K562 (cell line): Measurements from ENCODE around the gene ECHDC3. TPM values are rescaled to one million over a fixed set of nuclear protein-coding genes. Genes with fewer than 3 reads are reported as not detected.

Experiments
- ATAC-seq: fragments of 200-7000 bp; cut with Tn5 transposase; 3 replicates; pipeline ENCODE4 v1.9.1; 2020; ENCODE audit warnings: moderate library complexity
- BruUV-seq: library from RNA; stranded (reverse); fragments of 400-500 nt; replicated peaks from 2 replicates; lab custom pipeline; 2021; lab: Mats Ljungman, UMichigan
- CTCF ChIA-PET: fragments of 300-600 bp; formaldehyde crosslinking; extraction: SDS; loops from one replicate; lab custom pipeline; 2021; ENCODE audit warnings: low intra/inter-chr PET ratio; lab: Yijun Ruan, JAX
- POLR2A ChIA-PET: fragments of 300-600, 350-650 bp; sonication (Branson Sonifier 250); formaldehyde crosslinking; extraction: SDS; loops from one replicate; lab custom pipeline; 2021; ENCODE audit warnings: antibody characterized with exemption, inconsistent platforms; lab: Yijun Ruan, JAX
- DNase-seq, 4 experiments: peaks; one replicate each; pipeline versions ENCODE4 v3.0.0 to v3.0.0-alpha.2; 2011 to 2018; ENCODE audit warnings: low spot score in 3 of 4, mixed read lengths in 3 of 4; ENCODE audit errors: extremely low read depth in 1 of 4
- FAIRE-seq: peaks from 2 replicates; lab custom pipeline; 2011; peaks lifted over from hg19 to GRCh38; lab: Jason Lieb, UNC
- H2AFZ ChIP-seq: 2 replicates; pipeline ENCODE4 v1.6.0; 2011; ENCODE audit warnings: low read depth, low read length, control low read depth, inconsistent platforms
- H3K27ac ChIP-seq: fragments of 200-600 bp; 3 replicates; pipeline ENCODE4 v1.8.0; 2011; ENCODE audit warnings: low read depth, mild to moderate bottlenecking, control low read depth, inconsistent platforms, low read length, moderate library complexity, mixed read lengths; ENCODE audit errors: extremely low read depth
- H3K27me3 ChIP-seq, 2 experiments: fragments of 300-600 bp in 1 of 2; 2 replicates in 1 of 2; 3 replicates in 1 of 2; pipeline versions ENCODE4 v1.6.0 to v1.8.0; 2011; ENCODE audit warnings: inconsistent platforms in 2 of 2, low read length in 2 of 2, mild to moderate bottlenecking in 1 of 2, mixed read lengths in 1 of 2, moderate library complexity in 1 of 2; ENCODE audit not compliant: control insufficient read depth in 2 of 2, insufficient read depth in 2 of 2
- H3K36me3 ChIP-seq: fragments of 300-600 bp; 3 replicates; pipeline ENCODE4 v1.8.0; 2011; ENCODE audit warnings: mild to moderate bottlenecking, low read length, inconsistent platforms; ENCODE audit not compliant: control insufficient read depth, insufficient read depth
- H3K4me1 ChIP-seq, 2 experiments: fragments of 200-600 bp in 1 of 2; replicated peaks in 1 of 2; 2 replicates in 1 of 2; 3 replicates in 1 of 2; pipeline versions ENCODE4 v1.5.1 to v1.8.0; 2011; ENCODE audit warnings: inconsistent platforms in 2 of 2, low read length in 2 of 2, mild to moderate bottlenecking in 1 of 2, mixed read lengths in 1 of 2, moderate library complexity in 1 of 2; ENCODE audit not compliant: control insufficient read depth in 2 of 2, insufficient read depth in 2 of 2
- H3K4me2 ChIP-seq: 2 replicates; pipeline ENCODE4 v1.6.1; 2011; ENCODE audit warnings: low read length, control low read depth, inconsistent platforms, mixed read lengths; ENCODE audit not compliant: insufficient read depth
- H3K4me3 ChIP-seq: fragments of 200-600 bp; sonication (generic), shearing (Covaris generic); 2 replicates; pipeline ENCODE4 v1.5.1; 2016; ENCODE audit warnings: control low read depth, inconsistent platforms
- H3K79me2 ChIP-seq: fragments of 200-600 bp; 3 replicates; pipeline ENCODE4 v1.8.0; 2011; ENCODE audit warnings: low read length, inconsistent platforms; ENCODE audit not compliant: control insufficient read depth, insufficient read depth
- H3K9ac ChIP-seq, 2 experiments: 2 replicates each; pipeline versions ENCODE4 v1.6.0 to v1.6.1; 2011; ENCODE audit warnings: low read depth in 2 of 2, low read length in 2 of 2, control low read depth in 1 of 2, inconsistent platforms in 1 of 2, mild to moderate bottlenecking in 1 of 2, mixed read lengths in 1 of 2; ENCODE audit not compliant: insufficient read depth in 1 of 2
- H3K9me1 ChIP-seq: one replicate; pipeline ENCODE4 v1.6.0; 2011; ENCODE audit warnings: inconsistent platforms, mild to moderate bottlenecking, low read length, moderate library complexity; ENCODE audit not compliant: control insufficient read depth, insufficient read depth
- H3K9me3 ChIP-seq: replicated peaks from 2 replicates; pipeline ENCODE4 v1.5.1; 2011; ENCODE audit warnings: low read depth, low read length, inconsistent platforms; ENCODE audit not compliant: control insufficient read depth, insufficient read depth
- H4K20me1 ChIP-seq: replicated peaks from 2 replicates; pipeline ENCODE4 v1.6.1; 2011; ENCODE audit warnings: low read length, inconsistent platforms, mixed read lengths; ENCODE audit not compliant: control insufficient read depth, insufficient read depth
- ETV1 ChIP-seq: fragments of 450-650 bp; conservative IDR thresholded peaks from 2 replicates; pipeline ENCODE4 v1.6.1; 2016; ENCODE audit warnings: missing genetic modification characterization, control low read depth, low read depth, missing compliant biosample characterization
- IFI16 ChIP-seq: fragments of 250-450 bp; sonication (Bioruptor Pico); IDR thresholded peaks from 2 replicates; pipeline ENCODE4 v2.1.2; 2022; ENCODE audit warnings: mild to moderate bottlenecking, inconsistent platforms
- KAT7 ChIP-seq: sonication (generic); formaldehyde crosslinking; IDR thresholded peaks from 2 replicates; pipeline ENCODE4 v1.8.0; 2022; ENCODE audit warnings: missing genetic modification reagents, mild to moderate bottlenecking, borderline replicate concordance
- NR2C2 ChIP-seq, 2 experiments: fragments of 200-800 bp in 1 of 2; sonication (Bioruptor generic) in 1 of 2; sonication (generic) in 1 of 2; formaldehyde crosslinking in 1 of 2; IDR thresholded peaks; 2 replicates each; pipeline versions ENCODE4 v1.6.1 to v1.8.0; 2016 to 2022; ENCODE audit warnings: mild to moderate bottlenecking in 1 of 2, missing compliant biosample characterization in 1 of 2, missing genetic modification characterization in 1 of 2, missing genetic modification reagents in 1 of 2
- RBFOX2 ChIP-seq: fragments of 200-400 bp; formaldehyde crosslinking; IDR thresholded peaks from 2 replicates; pipeline ENCODE4 v1.6.1; 2017; ENCODE audit warnings: low read depth, mild to moderate bottlenecking, low read length, moderate library complexity
- RNF219 ChIP-seq: fragments of 250-450 bp; sonication (Bioruptor Pico); IDR thresholded peaks from 2 replicates; pipeline ENCODE4 v1.5.0; 2022; ENCODE audit warnings: mild to moderate bottlenecking
- SP1 ChIP-seq: sonication (generic); formaldehyde crosslinking; IDR thresholded peaks from 2 replicates; pipeline ENCODE4 v1.8.1; 2022; ENCODE audit warnings: mild to moderate bottlenecking, missing genetic modification reagents
- TGIF2 ChIP-seq: sonication (generic); formaldehyde crosslinking; IDR thresholded peaks from 2 replicates; pipeline ENCODE4 v1.8.1; 2022; ENCODE audit warnings: mild to moderate bottlenecking, missing genetic modification reagents, moderate library complexity
- ZNF12 ChIP-seq: sonication (generic); formaldehyde crosslinking; IDR thresholded peaks from 2 replicates; pipeline ENCODE4 v1.4.0; 2020; ENCODE audit warnings: mild to moderate bottlenecking, missing genetic modification reagents
- ZNF584 ChIP-seq: fragments of 200-800 bp; sonication (Bioruptor generic); IDR thresholded peaks from 2 replicates; pipeline ENCODE4 v1.6.1; 2016; ENCODE audit warnings: low read depth, mild to moderate bottlenecking, missing genetic modification characterization, missing compliant biosample characterization
- WGBS: fragments of 100-300 bp; shearing (Covaris generic); methylation state at CpG from one replicate; pipeline ENCODE4 v1.1.6; 2016; ENCODE audit warnings: low coverage, mixed read lengths; ENCODE audit not compliant: insufficient coverage; ENCODE audit errors: missing lambda C conversion rate; 5-methylcytosine and 5-hydroxymethylcytosine counted together
- in situ Hi-C: fragments of 300-500 bp; cut with MboI; formaldehyde crosslinking; loops from 4 replicates; pipeline ENCODE4 v1.15.0; 2018; ENCODE audit warnings: inconsistent platforms, mixed read lengths
- intact Hi-C: fragments of 100-400 bp; cut with micrococcal nuclease; formaldehyde crosslinking; loops from 2 replicates; pipeline ENCODE4 v1.14.2; 2022
- polyA plus RNA-seq, 8 experiments: library from polyadenylated mRNA; depleted of rRNA in 4 of 8; stranded (reverse) in 5 of 8; unstranded in 3 of 8; fragments of >200 nt; fragmentation: Nextera tagmentation in 2 of 8; fragmentation: Illumina TruSeq in 1 of 8; extraction: Ambion mirVana in 2 of 8; extraction: Trizol in 1 of 8; gene quantifications; 2 replicates each; pipeline versions ENCODE4 v1.2.1 to v1.2.3, GENCODE V29; 2011 to 2014; ENCODE audit warnings: inconsistent platforms in 1 of 8, missing spikeins in 1 of 8
- total RNA-seq, 7 experiments: library from RNA; depleted of rRNA in 6 of 7; stranded (reverse); fragments of >200 nt in 6 of 7; fragmentation: Illumina TruSeq in 2 of 7; extraction: Trizol in 2 of 7; gene quantifications; 2 replicates each; pipeline versions ENCODE4 v1.2.1 to v1.2.3, GENCODE V29; 2011 to 2021; ENCODE audit warnings: low replicate concordance in 1 of 7
- TF ChIP-seq, protein P1 (sequence below): sonication (generic); formaldehyde crosslinking; IDR thresholded peaks from 2 replicates; pipeline ENCODE4 v1.8.0; 2022; ENCODE audit warnings: missing genetic modification reagents, mild to moderate bottlenecking, moderate library complexity, borderline replicate concordance

ECHDC3 gene
- total and polyA plus RNA-seq, 9 of the 15 experiments (the other 6 are each of a cell fraction or from before 2014, with no cell fraction given) = 0.53 to 21.9 (median 15.7) TPM

GRCh38 chr10:11741608-11742007 lies 574 bp upstream of the ECHDC3 start:
- WGBS = 70% methylated on average over 16 of the region's 16 CpGs
- H3K9ac ChIP-seq = peak overlapping the region; percentile 30 to 82; a peak in 2 of 4 replicates
- no peak for FAIRE-seq

GRCh38 chr10:11742779-11743298 lies 657 bp downstream of the ECHDC3 start:
- in situ Hi-C loops (no loop called here), intact Hi-C loops (no loop called here)
- H3K9me3 ChIP-seq = no peaks in the 10 kb centered on the region
- POLR2A ChIA-PET = interaction anchor here (0.9 to 1.0 kb wide), 2 partner anchors 14 to 247 kb away, joined by 3 to 4 read pairs; no protein-coding TSS in a partner anchor
- CTCF ChIA-PET = interaction anchor here (1.0 kb wide), 1 partner anchor 228 kb away, joined by 3 read pairs; no protein-coding TSS in a partner anchor
- no peak for DNase-seq
- WGBS = 35% methylated on average over 25 of the region's 31 CpGs
- no peak for FAIRE-seq
- peak overlapping the region; percentile 82 to 97; a peak in 3 of 4 replicates for H3K9ac ChIP-seq
- BruUV-seq = no TSS peak
- peak overlapping the region; percentile 87 for H3K27ac ChIP-seq
- H3K79me2 ChIP-seq = peaks cover 10% of the 10 kb centered on the region; the same call in 2 of the 3 replicates
- peaks cover 7 to 17% of the 10 kb centered on the region in 2 experiments; a peak in 4 of 5 replicates for H3K4me1 ChIP-seq
- peaks cover 3% of the 10 kb centered on the region for H3K9me1 ChIP-seq
- peak overlapping the region; percentile 69 for H3K4me3 ChIP-seq
- H4K20me1 ChIP-seq = no peaks in the 10 kb centered on the region
- H3K27me3 ChIP-seq = no peaks in the 10 kb centered on the region
- peak; percentile 58 for ATAC-seq
- H3K4me2 ChIP-seq = peak overlapping the region; percentile 80
- H3K36me3 ChIP-seq = peaks cover 5% of the 10 kb centered on the region; the same call in 1 of the 3 replicates
- peak overlapping the region; percentile 94 for H2AFZ ChIP-seq
- 0 out of 2 replicates have a peak, but pooled peaks have one; percentile 30 for TF ChIP-seq ZNF584 (CRISPR knock-in tag)
- no peak for TF ChIP-seq IFI16 (CRISPR knock-in tag)
- TF ChIP-seq RBFOX2 = peak; percentile 73
- TF ChIP-seq SP1 (CRISPR knock-in tag) = peak; percentile 9; the same call in 1 of the 2 replicates
- no peak for TF ChIP-seq NR2C2 (CRISPR knock-in tag; IDR thresholded peaks at IDR 0.05)
- peak; percentile 32; the same call in 1 of the 2 replicates for TF ChIP-seq NR2C2 (tag; IDR thresholded peaks at IDR 0.05)
- TF ChIP-seq RNF219 = no peak
- 0 out of 2 replicates have a peak, but pooled peaks have one; percentile 60 for TF ChIP-seq TGIF2 (CRISPR knock-in tag)
- TF ChIP-seq KAT7 (CRISPR knock-in tag) = 0 out of 2 replicates have a peak, but pooled peaks have one; percentile 59
- TF ChIP-seq, protein P1, sequence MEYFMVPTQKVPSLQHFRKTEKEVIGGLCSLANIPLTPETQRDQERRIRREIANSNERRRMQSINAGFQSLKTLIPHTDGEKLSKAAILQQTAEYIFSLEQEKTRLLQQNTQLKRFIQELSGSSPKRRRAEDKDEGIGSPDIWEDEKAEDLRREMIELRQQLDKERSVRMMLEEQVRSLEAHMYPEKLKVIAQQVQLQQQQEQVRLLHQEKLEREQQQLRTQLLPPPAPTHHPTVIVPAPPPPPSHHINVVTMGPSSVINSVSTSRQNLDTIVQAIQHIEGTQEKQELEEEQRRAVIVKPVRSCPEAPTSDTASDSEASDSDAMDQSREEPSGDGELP (CRISPR knock-in tag) = peak; percentile 38; the same call in 1 of the 2 replicates

More at GRCh38 chr10:11741608-11742007, 574 bp upstream of the ECHDC3 start:
- TF ChIP-seq ZNF12 (CRISPR knock-in tag) = 0 out of 2 replicates have a peak, but pooled peaks have one; percentile 29
- no peak for TF ChIP-seq ETV1 (tag)
- peaks cover 10% of the 10 kb centered on the region; the same call in 2 of the 3 replicates for H3K79me2 ChIP-seq
- peak overlapping the region; percentile 74 for H3K4me2 ChIP-seq
- DNase-seq (no peak), ATAC-seq (no peak)
- H3K9me1 ChIP-seq = peaks cover 3% of the 10 kb centered on the region
- POLR2A ChIA-PET = no interaction called here
- H2AFZ ChIP-seq = peak overlapping the region; percentile 90
- H3K4me3 ChIP-seq = no peak overlapping the region
- no peak overlapping the region for H3K27ac ChIP-seq
- H3K36me3 ChIP-seq = peaks cover 5% of the 10 kb centered on the region; the same call in 1 of the 3 replicates
- H4K20me1 ChIP-seq = no peaks in the 10 kb centered on the region
- H3K4me1 ChIP-seq = peaks cover 13 to 17% of the 10 kb centered on the region in 2 experiments; a peak in 4 of 5 replicates
- BruUV-seq = no TSS peak
- in situ Hi-C loops (no loop called here), intact Hi-C loops (no loop called here)
- no peaks in the 10 kb centered on the region for H3K27me3 ChIP-seq
- H3K9me3 ChIP-seq = no peaks in the 10 kb centered on the region
- CTCF ChIA-PET = no interaction called here
